DND-41 (cell line): ENCODE results near the gene POU2F1.

ENCODE experiments used
- ATAC-seq: fragments of 200-7000 bp; cut with Tn5 transposase; 3 replicates; pipeline ENCODE4 v1.9.1; 2021; ENCODE audit warnings: low read depth; ENCODE audit not compliant: insufficient read depth
- DNase-seq: peaks from one replicate; pipeline ENCODE4 v3.0.0-alpha.2; 2020
- H2AFZ ChIP-seq: 2 replicates; pipeline ENCODE4 v1.6.0; 2012; ENCODE audit warnings: low read depth, low read length
- H3K27ac ChIP-seq: 2 replicates; pipeline ENCODE4 v1.5.1; 2012; ENCODE audit warnings: low read length, inconsistent platforms
- H3K27me3 ChIP-seq: fragments of 200-600 bp; sonication (generic); 2 replicates; pipeline ENCODE4 v1.6.0; 2012; ENCODE audit warnings: low read length, mild to moderate bottlenecking, inconsistent platforms; ENCODE audit not compliant: insufficient read depth, poor library complexity
- H3K36me3 ChIP-seq: 2 replicates; pipeline ENCODE4 v1.5.1; 2012; ENCODE audit warnings: low read length, inconsistent platforms; ENCODE audit not compliant: insufficient read depth
- H3K4me1 ChIP-seq: 2 replicates; pipeline ENCODE4 v1.5.1; 2012; ENCODE audit warnings: mild to moderate bottlenecking, low read length; ENCODE audit not compliant: insufficient read depth
- H3K4me2 ChIP-seq: 2 replicates; pipeline ENCODE4 v1.6.0; 2012; ENCODE audit warnings: mild to moderate bottlenecking, moderate library complexity, low read length, inconsistent platforms; ENCODE audit not compliant: insufficient read depth
- H3K4me3 ChIP-seq, 2 experiments: fragments of 200-600 bp in 1 of 2; shearing (Covaris generic) in 1 of 2; 2 replicates each; pipeline ENCODE4 v1.5.1; 2012 to 2016; ENCODE audit warnings: inconsistent platforms in 2 of 2, low read length in 2 of 2, mild to moderate bottlenecking in 2 of 2, low read depth in 1 of 2, moderate library complexity in 1 of 2
- H3K79me2 ChIP-seq: 2 replicates; pipeline ENCODE4 v1.6.0; 2012; ENCODE audit warnings: low read length, inconsistent platforms; ENCODE audit not compliant: insufficient read depth
- H3K9ac ChIP-seq: 2 replicates; pipeline ENCODE4 v1.6.0; 2012; ENCODE audit warnings: low read depth, mild to moderate bottlenecking, inconsistent platforms, low read length, moderate library complexity
- H3K9me3 ChIP-seq: 2 replicates; pipeline ENCODE4 v1.5.1; 2012; ENCODE audit warnings: low read length, moderate library complexity, mild to moderate bottlenecking, inconsistent platforms; ENCODE audit not compliant: insufficient read depth, severe bottlenecking
- H4K20me1 ChIP-seq: 2 replicates; pipeline ENCODE4 v1.6.0; 2012; ENCODE audit warnings: low read length; ENCODE audit not compliant: insufficient read depth
- EZH2 ChIP-seq: IDR thresholded peaks from 3 replicates; pipeline ENCODE4 v1.6.1; 2012; ENCODE audit warnings: borderline replicate concordance, low read depth, mild to moderate bottlenecking, moderate library complexity, low read length, inconsistent platforms; ENCODE audit not compliant: severe bottlenecking
- TF ChIP-seq, protein P1 (sequence below): IDR thresholded peaks from 2 replicates; pipeline ENCODE4 v1.5.1; 2012; ENCODE audit warnings: borderline replicate concordance, low read length, moderate library complexity, mild to moderate bottlenecking; ENCODE audit not compliant: poor library complexity, severe bottlenecking; ENCODE audit errors: extremely low read depth

The POU2F1 gene

DNA sequence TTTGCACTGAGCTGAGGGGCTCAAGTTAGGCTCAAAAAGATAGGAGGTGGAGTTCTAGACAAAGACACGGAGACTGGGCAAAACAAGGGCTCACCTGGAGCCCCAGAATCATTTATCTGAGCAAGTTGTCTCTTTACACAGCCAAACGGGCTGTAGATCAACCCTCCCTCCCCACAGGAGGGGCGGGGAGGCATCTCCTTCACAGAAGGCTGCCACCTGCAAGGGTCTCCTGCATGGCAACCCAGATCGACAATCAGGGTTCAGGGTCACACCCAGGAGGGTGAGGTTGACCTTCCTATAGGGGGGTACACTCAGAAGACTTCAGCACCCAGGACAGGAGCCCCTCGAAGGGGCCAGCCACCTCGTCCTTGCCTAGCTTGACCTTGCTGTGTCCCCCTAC is 213.6 kb downstream of the POU2F1 start:
- H3K4me3 ChIP-seq: no peak overlapping the region
- no peak overlapping the region for H3K4me2 ChIP-seq
- H4K20me1 ChIP-seq: peaks cover 3% of the 10 kb centered on the region; the same call in 1 of the 2 replicates
- no peak overlapping the region for H2AFZ ChIP-seq
- no peak for DNase-seq
- H3K4me1 ChIP-seq: no peaks in the 10 kb centered on the region
- ATAC-seq: no peak
- no peaks in the 10 kb centered on the region for H3K27me3 ChIP-seq
- H3K9ac ChIP-seq: no peak overlapping the region
- H3K79me2 ChIP-seq: no peaks in the 10 kb centered on the region
- TF ChIP-seq, protein P1, sequence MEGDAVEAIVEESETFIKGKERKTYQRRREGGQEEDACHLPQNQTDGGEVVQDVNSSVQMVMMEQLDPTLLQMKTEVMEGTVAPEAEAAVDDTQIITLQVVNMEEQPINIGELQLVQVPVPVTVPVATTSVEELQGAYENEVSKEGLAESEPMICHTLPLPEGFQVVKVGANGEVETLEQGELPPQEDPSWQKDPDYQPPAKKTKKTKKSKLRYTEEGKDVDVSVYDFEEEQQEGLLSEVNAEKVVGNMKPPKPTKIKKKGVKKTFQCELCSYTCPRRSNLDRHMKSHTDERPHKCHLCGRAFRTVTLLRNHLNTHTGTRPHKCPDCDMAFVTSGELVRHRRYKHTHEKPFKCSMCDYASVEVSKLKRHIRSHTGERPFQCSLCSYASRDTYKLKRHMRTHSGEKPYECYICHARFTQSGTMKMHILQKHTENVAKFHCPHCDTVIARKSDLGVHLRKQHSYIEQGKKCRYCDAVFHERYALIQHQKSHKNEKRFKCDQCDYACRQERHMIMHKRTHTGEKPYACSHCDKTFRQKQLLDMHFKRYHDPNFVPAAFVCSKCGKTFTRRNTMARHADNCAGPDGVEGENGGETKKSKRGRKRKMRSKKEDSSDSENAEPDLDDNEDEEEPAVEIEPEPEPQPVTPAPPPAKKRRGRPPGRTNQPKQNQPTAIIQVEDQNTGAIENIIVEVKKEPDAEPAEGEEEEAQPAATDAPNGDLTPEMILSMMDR: no peak
- no peak for TF ChIP-seq EZH2
- peaks cover 93% of the 10 kb centered on the region for H3K36me3 ChIP-seq
- H3K27ac ChIP-seq: no peak overlapping the region
- H3K9me3 ChIP-seq: no peaks in the 10 kb centered on the region

- H3K4me2 ChIP-seq: no peak overlapping the region
- no peak overlapping the region for H3K27ac ChIP-seq
- H3K9ac ChIP-seq: no peak overlapping the region
These were observed 214.8 kb downstream of the POU2F1 start for GRCh38 chr1:167435484-167435883.

GRCh38 chr1:167438171-167439138 is 217.8 kb downstream of the POU2F1 start:
- Histone ChIP-seq H2AFZ (no peak overlapping the region), H3K9ac (no peak overlapping the region), H3K79me2 (peaks cover 9% of the 10 kb centered on the region; the same call in 1 of the 2 replicates), H3K4me2 (no peak overlapping the region), H3K9me3 (no peaks in the 10 kb centered on the region), H3K27me3 (no peaks in the 10 kb centered on the region), H3K27ac (no peak overlapping the region), H3K36me3 (peaks cover 89% of the 10 kb centered on the region), H4K20me1 (peaks cover 21% of the 10 kb centered on the region), H3K4me3 (no peak overlapping the region), H3K4me1 (no peaks in the 10 kb centered on the region)
- no peak for TF ChIP-seq EZH2
- TF ChIP-seq, protein P1: no peak
- ATAC-seq (no peak), DNase-seq (no peak)

More at GRCh38 chr1:167435484-167435883, 214.8 kb downstream of the POU2F1 start:
- Histone ChIP-seq H4K20me1 (peaks cover 6% of the 10 kb centered on the region; the same call in 1 of the 2 replicates), H3K36me3 (peaks cover 95% of the 10 kb centered on the region), H3K27me3 (no peaks in the 10 kb centered on the region), H3K4me3 (no peak overlapping the region), H2AFZ (no peak overlapping the region), H3K4me1 (no peaks in the 10 kb centered on the region), H3K79me2 (no peaks in the 10 kb centered on the region), H3K9me3 (no peaks in the 10 kb centered on the region)
- DNase-seq (no peak), ATAC-seq (no peak)
- TF ChIP-seq, protein P1: no peak
- TF ChIP-seq EZH2: no peak
